Stimulated activated CD8-positive, alpha-beta memory T cell treated with anti-CD3 and anti-CD28 coated beads, Interleukin-12 subunit alpha, Interleukin-12 subunit beta, amount 100 ng/mL, for 24 hours (primary cell): Measurements from ENCODE around the gene GLB1L3.

Source experiments
- DNase-seq: peaks from one replicate; pipeline ENCODE4 v3.0.0-alpha.2; 2020; ENCODE audit errors: extremely low read depth

The GLB1L3 gene

DNA sequence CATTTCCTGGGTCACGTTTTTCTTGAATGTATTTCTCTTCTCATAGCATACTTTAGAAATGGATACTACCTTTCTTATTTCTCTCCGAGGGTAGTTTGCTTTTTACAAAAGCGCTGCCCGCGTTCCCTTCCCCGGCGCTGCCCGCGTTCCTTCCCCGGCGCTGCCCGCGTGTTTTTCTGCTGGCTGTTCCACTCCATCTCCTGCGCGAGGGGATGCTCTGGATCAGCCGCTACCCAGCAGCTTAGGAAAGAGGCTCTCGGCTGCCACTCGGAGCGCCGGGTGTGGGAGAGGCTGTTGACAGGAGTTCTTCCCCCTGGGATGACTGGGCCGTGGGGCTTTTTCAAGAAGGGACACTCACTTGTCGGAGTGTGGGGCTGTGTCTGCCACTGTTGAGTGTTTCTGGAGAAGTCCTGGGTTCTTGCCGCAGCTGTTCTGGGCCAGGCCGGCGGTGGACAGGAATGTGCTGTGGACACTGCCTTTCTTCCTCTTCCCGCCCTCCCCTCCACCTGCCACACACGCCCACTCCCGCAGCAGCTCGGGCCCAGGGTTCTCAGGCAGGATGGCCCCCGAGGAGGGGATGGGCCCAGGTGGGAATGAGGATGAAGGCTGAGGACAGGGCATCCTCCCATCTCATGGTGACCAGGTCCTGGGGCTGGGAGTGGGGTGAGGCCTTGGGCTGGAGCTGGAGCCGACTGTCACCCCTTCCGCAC lies 86.2 kb downstream of the GLB1L3 start:
- DNase-seq: no peak

DNA sequence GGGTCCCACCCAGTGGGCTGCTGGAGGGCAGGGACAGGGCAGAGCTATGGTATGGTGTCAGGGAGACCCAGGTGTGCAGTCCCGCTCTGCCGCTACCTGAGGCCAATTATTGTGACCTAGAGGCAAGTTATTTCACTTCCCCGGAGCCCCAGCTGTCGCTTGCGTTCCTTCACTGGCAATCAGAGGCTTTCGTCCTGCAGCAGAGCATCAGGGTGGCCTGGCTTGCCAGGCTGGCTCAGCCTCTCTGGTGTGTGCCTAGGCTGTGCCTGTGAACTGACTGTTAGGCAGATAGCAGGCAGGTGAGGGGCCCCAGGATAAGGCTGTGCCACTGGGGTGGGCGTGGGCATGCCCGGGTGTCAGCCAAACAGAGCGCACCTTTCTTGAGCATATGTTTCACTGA lies 87.0 kb downstream of the GLB1L3 start:
- no peak for DNase-seq

- DNase-seq: no peak
These were observed 87.4 kb downstream of the GLB1L3 start for GRCh38 chr11:134363592-134363991.

DNA sequence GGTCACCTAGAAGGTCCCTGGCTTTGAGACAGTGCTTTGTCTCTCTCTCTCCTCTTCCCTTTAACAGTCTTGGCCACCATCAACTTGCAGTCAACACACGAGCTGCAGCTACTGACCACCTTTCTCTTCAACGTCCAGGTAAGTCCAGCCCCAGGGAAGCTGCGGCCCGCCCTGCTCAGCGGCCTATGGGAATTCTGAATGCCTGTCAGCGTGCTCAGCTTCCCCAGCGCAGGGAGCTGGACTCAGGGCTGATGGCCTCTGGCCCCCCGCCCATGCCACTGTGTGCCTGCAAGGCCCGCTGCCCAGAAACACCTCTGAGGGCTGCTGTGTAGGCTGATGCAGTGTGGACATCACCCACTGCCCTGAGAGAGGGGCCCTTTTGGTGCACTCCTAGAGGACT lies 88.1 kb downstream of the GLB1L3 start:
- no peak for DNase-seq

- no peak for DNase-seq
These were observed 89.1 kb downstream of the GLB1L3 start for GRCh38 chr11:134365011-134365925.

DNA sequence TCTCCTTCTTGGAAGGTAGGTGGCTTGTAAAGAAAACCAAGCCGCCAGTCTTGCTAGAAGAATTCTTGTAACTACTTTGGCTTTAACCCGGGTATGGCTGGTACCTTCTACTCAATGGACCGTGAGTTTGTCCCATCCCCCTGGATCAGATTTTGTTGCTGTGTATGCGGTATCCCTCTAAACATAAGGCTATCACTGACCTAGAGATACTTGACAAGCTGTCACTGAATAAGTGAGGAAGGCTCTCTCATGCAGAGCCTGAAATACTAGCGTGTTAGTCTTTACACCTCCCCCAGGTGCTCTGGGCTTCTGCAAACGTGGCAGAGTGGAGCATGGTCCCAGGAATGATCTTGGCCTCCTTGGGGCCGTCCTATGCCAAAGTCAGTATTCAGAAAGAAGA lies 90.1 kb downstream of the GLB1L3 start:
- no peak for DNase-seq

DNA sequence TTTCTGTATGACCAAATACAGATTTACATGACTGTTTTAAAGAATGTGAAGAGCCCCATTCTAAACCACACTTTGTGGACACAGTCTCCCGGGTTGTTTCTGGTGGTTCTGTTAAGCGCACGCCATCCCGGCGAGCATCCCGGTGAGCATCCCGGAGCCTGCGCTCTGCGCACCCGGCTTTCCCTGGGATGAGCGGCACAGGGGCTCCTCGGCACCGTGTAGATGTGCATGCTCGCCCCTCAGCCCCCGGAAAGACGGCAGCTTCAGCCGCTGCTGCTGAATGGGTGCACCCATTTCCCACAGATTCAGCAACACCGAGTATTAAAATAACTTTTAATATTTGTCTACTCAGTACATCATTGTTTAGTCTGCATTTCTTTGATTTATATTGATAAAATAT lies 91.6 kb downstream of the GLB1L3 start:
- DNase-seq: no peak
